NCI-H446 treated with DMSO at 0.1 percent for 48 hours (cell line): Measurements from ENCODE around the gene EFNA4.

Source experiments
- DNase-seq: peaks from one replicate; lab custom pipeline; 2025; lab: John Stamatoyannopoulos, UW

EFNA4 gene

GRCh38 chr1:155063550-155064110 is at the start of gene EFNA4:
EFNA4 (plus strand) TSS chr1:155063740; CDS start chr1:155063824, 84 bp downstream.
- peak; percentile 51 for DNase-seq

GRCh38 chr1:155014709-155015508 is 48.6 kb upstream of the EFNA4 start:
- DNase-seq = no peak

GRCh38 chr1:155015527-155016230 is 47.9 kb upstream of the EFNA4 start:
- DNase-seq = no peak

- no peak for DNase-seq
These were observed 47.2 kb upstream of the EFNA4 start for GRCh38 chr1:155016231-155016831.

- DNase-seq = peak; percentile 83
These were observed 46.2 kb upstream of the EFNA4 start for GRCh38 chr1:155017041-155017945.

GRCh38 chr1:155017946-155018316 is 45.6 kb upstream of the EFNA4 start:
- DNase-seq = no peak

GRCh38 chr1:155018617-155019348 is 44.8 kb upstream of the EFNA4 start:
- no peak for DNase-seq

GRCh38 chr1:155019377-155020245 is 43.9 kb upstream of the EFNA4 start:
- no peak for DNase-seq

GRCh38 chr1:155022136-155022926 is 41.2 kb upstream of the EFNA4 start:
- no peak for DNase-seq

- DNase-seq = no peak
These were observed 40.7 kb upstream of the EFNA4 start for GRCh38 chr1:155022927-155023236.

- DNase-seq = no peak
These were observed 39.9 kb upstream of the EFNA4 start for GRCh38 chr1:155023627-155024026.

- no peak for DNase-seq
These were observed 39.2 kb upstream of the EFNA4 start for GRCh38 chr1:155024315-155024714.

- DNase-seq = no peak
These were observed 37.4 kb upstream of the EFNA4 start for GRCh38 chr1:155026154-155026553.

GRCh38 chr1:155026588-155026987 is 37.0 kb upstream of the EFNA4 start:
- no peak for DNase-seq

- DNase-seq = no peak
These were observed 33.9 kb upstream of the EFNA4 start for GRCh38 chr1:155029513-155030242.

- no peak for DNase-seq
These were observed 33.2 kb upstream of the EFNA4 start for GRCh38 chr1:155030243-155030795.

- no peak for DNase-seq
These were observed 32.6 kb upstream of the EFNA4 start for GRCh38 chr1:155030899-155031298.

- no peak for DNase-seq
These were observed 30.7 kb upstream of the EFNA4 start for GRCh38 chr1:155032886-155033285.
